ENCODE measurements around the gene DNAJB4. TPM values are rescaled to one million over a fixed set of nuclear protein-coding genes. Genes with fewer than 3 reads are reported as not detected.

The DNAJB4 gene
- total RNA-seq, 1 donor from 2014 or later, result 23.2 TPM

GRCh38 chr1:78045563-78045925, 40.8 kb downstream of the DNAJB4 start:
- peaks cover 75% of the 10 kb centered on the region for H3K27me3 Mint-ChIP-seq (ENCODE audit: low read depth)
- H3K4me3 Mint-ChIP-seq, result peak overlapping the region; percentile 49
- no peaks in the 10 kb centered on the region for H3K9me3 Mint-ChIP-seq
- H3K36me3 Mint-ChIP-seq (ENCODE audit: low read depth), result no peaks in the 10 kb centered on the region
- peaks cover 13% of the 10 kb centered on the region for H3K4me1 Mint-ChIP-seq
- DNase-seq (ENCODE audit: low read depth, low spot score), result no peak
- no peak overlapping the region for H3K27ac Mint-ChIP-seq (ENCODE audit: unreplicated experiment)
- no peak for TF ChIP-seq CTCF (conservative IDR thresholded peaks at IDR 0.05)

GRCh38 chr1:78045926-78046778, 41.4 kb downstream of the DNAJB4 start, which contains the start of gene GIPC2:
Gene GIPC2 (plus strand): TSS chr1:78045966. CDS start chr1:78046095, 129 bp downstream.
- no peak for TF ChIP-seq CTCF (conservative IDR thresholded peaks at IDR 0.05)
- peak within 1 kb of the TSS; percentile 78 for H3K4me3 Mint-ChIP-seq
- peaks cover 13% of the 10 kb centered on the region for H3K4me1 Mint-ChIP-seq
- DNase-seq (ENCODE audit: low read depth, low spot score), result no peak
- peaks cover 70% of the 10 kb centered on the region for H3K27me3 Mint-ChIP-seq (ENCODE audit: low read depth)
- H3K27ac Mint-ChIP-seq (ENCODE audit: unreplicated experiment), result no peak within 1 kb of the TSS
- no peaks in the 10 kb centered on the region for H3K36me3 Mint-ChIP-seq (ENCODE audit: low read depth)
- no peaks in the 10 kb centered on the region for H3K9me3 Mint-ChIP-seq

GRCh38 chr1:78047106-78047505, 42.4 kb downstream of the DNAJB4 start:
- H3K36me3 Mint-ChIP-seq (ENCODE audit: low read depth), result no peaks in the 10 kb centered on the region
- no peaks in the 10 kb centered on the region for H3K9me3 Mint-ChIP-seq
- DNase-seq (ENCODE audit: low read depth, low spot score), result no peak
- H3K4me1 Mint-ChIP-seq, result peaks cover 13% of the 10 kb centered on the region
- H3K27me3 Mint-ChIP-seq (ENCODE audit: low read depth), result peaks cover 74% of the 10 kb centered on the region
- H3K27ac Mint-ChIP-seq (ENCODE audit: unreplicated experiment), result no peak overlapping the region
- H3K4me3 Mint-ChIP-seq, result peak overlapping the region; percentile 78
- no peak for TF ChIP-seq CTCF (conservative IDR thresholded peaks at IDR 0.05)

GRCh38 chr1:78047631-78048030, 42.9 kb downstream of the DNAJB4 start:
- no peak for TF ChIP-seq CTCF (conservative IDR thresholded peaks at IDR 0.05)
- peak overlapping the region; percentile 18 for H3K4me3 Mint-ChIP-seq
- H3K36me3 Mint-ChIP-seq (ENCODE audit: low read depth), result no peaks in the 10 kb centered on the region
- no peak for DNase-seq (ENCODE audit: low read depth, low spot score)
- peaks cover 71% of the 10 kb centered on the region for H3K27me3 Mint-ChIP-seq (ENCODE audit: low read depth)
- no peak overlapping the region for H3K27ac Mint-ChIP-seq (ENCODE audit: unreplicated experiment)
- no peaks in the 10 kb centered on the region for H3K9me3 Mint-ChIP-seq
- H3K4me1 Mint-ChIP-seq, result peaks cover 13% of the 10 kb centered on the region

GRCh38 chr1:78048446-78048845, 43.7 kb downstream of the DNAJB4 start:
- no peaks in the 10 kb centered on the region for H3K9me3 Mint-ChIP-seq
- TF ChIP-seq CTCF (conservative IDR thresholded peaks at IDR 0.05), result no peak
- no peaks in the 10 kb centered on the region for H3K36me3 Mint-ChIP-seq (ENCODE audit: low read depth)
- DNase-seq (ENCODE audit: low read depth, low spot score), result no peak
- no peak overlapping the region for H3K4me3 Mint-ChIP-seq
- peaks cover 66% of the 10 kb centered on the region for H3K27me3 Mint-ChIP-seq (ENCODE audit: low read depth)
- H3K27ac Mint-ChIP-seq (ENCODE audit: unreplicated experiment), result no peak overlapping the region
- peaks cover 13% of the 10 kb centered on the region for H3K4me1 Mint-ChIP-seq

Measured in neural crest cell (in vitro differentiated cells).